Lower lobe of right lung (tissue), 2 donors: ENCODE results near the gene GLT6D1. TPM values are rescaled to one million over a fixed set of nuclear protein-coding genes. Genes with fewer than 3 reads are reported as not detected.

Experiments
- ATAC-seq, 2 donors: fragments of 200-7000 bp; cut with Tn5 transposase; one replicate each; pipeline ENCODE4 v1.9.1; 2020 to 2022; ENCODE audit warnings: mild to moderate bottlenecking in 2 of 2, moderate library complexity in 2 of 2
- DNase-seq: peaks from one replicate; pipeline ENCODE4 v3.0.0-alpha.2; 2020
- H3K27ac ChIP-seq: fragments of 200-600 bp; one replicate; pipeline ENCODE4 v1.8.0; 2022
- H3K27me3 ChIP-seq: fragments of 200-600 bp; one replicate; pipeline ENCODE4 v1.8.0; 2022; ENCODE audit warnings: low read depth
- H3K36me3 ChIP-seq: fragments of 200-600 bp; one replicate; pipeline ENCODE4 v1.8.0; 2022; ENCODE audit warnings: mild to moderate bottlenecking
- H3K4me1 ChIP-seq: fragments of 200-600 bp; one replicate; pipeline ENCODE4 v1.8.0; 2022
- H3K4me3 ChIP-seq: fragments of 200-600 bp; one replicate; pipeline ENCODE4 v1.8.0; 2022; ENCODE audit warnings: mild to moderate bottlenecking
- H3K9me3 ChIP-seq: fragments of 200-600 bp; one replicate; pipeline ENCODE4 v1.8.0; 2022
- intact Hi-C: fragments of 100-400 bp; cut with DNase I; formaldehyde crosslinking; loops from one replicate; pipeline ENCODE4 v1.11.0; 2022
- total RNA-seq: library from RNA; stranded (reverse); fragmentation: NEBNext Ultra II Directional; extraction: Animal tissue kit (Norgen Biotek cat#: 25700); gene quantifications from one replicate; pipeline ENCODE4 v1.2.1, GENCODE V29; 2021
- TF ChIP-seq, protein P1 (sequence below): fragments of 200-600 bp; IDR thresholded peaks from one replicate; pipeline ENCODE4 v1.8.0; 2022; ENCODE audit warnings: antibody characterized with exemption, mild to moderate bottlenecking
- donor health status: DM: no; HTN: yes; CAD: no; lungs with severe emphysema.

GLT6D1 gene
- total RNA-seq, 1 donor from 2014 or later: not detected

GRCh38 chr9:135664266-135664665, 24.9 kb upstream of the GLT6D1 start:
- Histone ChIP-seq H3K27ac (no peak overlapping the region), H3K9me3 (no peaks in the 10 kb centered on the region), H3K27me3 (peaks cover 18% of the 10 kb centered on the region), H3K36me3 (no peaks in the 10 kb centered on the region), H3K4me1 (no peaks in the 10 kb centered on the region), H3K4me3 (no peak overlapping the region)
- no peak for DNase-seq
- no peak for ATAC-seq
- intact Hi-C loops: no loop called here
- TF ChIP-seq, protein P1, sequence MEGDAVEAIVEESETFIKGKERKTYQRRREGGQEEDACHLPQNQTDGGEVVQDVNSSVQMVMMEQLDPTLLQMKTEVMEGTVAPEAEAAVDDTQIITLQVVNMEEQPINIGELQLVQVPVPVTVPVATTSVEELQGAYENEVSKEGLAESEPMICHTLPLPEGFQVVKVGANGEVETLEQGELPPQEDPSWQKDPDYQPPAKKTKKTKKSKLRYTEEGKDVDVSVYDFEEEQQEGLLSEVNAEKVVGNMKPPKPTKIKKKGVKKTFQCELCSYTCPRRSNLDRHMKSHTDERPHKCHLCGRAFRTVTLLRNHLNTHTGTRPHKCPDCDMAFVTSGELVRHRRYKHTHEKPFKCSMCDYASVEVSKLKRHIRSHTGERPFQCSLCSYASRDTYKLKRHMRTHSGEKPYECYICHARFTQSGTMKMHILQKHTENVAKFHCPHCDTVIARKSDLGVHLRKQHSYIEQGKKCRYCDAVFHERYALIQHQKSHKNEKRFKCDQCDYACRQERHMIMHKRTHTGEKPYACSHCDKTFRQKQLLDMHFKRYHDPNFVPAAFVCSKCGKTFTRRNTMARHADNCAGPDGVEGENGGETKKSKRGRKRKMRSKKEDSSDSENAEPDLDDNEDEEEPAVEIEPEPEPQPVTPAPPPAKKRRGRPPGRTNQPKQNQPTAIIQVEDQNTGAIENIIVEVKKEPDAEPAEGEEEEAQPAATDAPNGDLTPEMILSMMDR: no peak

GRCh38 chr9:135663857-135664256, 24.5 kb upstream of the GLT6D1 start:
- no peaks in the 10 kb centered on the region for H3K36me3 ChIP-seq
- H3K4me3 ChIP-seq: no peak overlapping the region
- TF ChIP-seq, protein P1: no peak
- H3K27me3 ChIP-seq: peaks cover 18% of the 10 kb centered on the region
- intact Hi-C loops: no loop called here
- no peak overlapping the region for H3K27ac ChIP-seq
- H3K4me1 ChIP-seq: no peaks in the 10 kb centered on the region
- ATAC-seq: no peak
- H3K9me3 ChIP-seq: no peaks in the 10 kb centered on the region
- no peak for DNase-seq

GRCh38 chr9:135663451-135663770, 24.1 kb upstream of the GLT6D1 start:
- Histone ChIP-seq H3K4me1 (no peaks in the 10 kb centered on the region), H3K27ac (no peak overlapping the region), H3K4me3 (no peak overlapping the region), H3K27me3 (peaks cover 18% of the 10 kb centered on the region), H3K36me3 (no peaks in the 10 kb centered on the region), H3K9me3 (no peaks in the 10 kb centered on the region)
- DNase-seq (no peak), ATAC-seq (no peak)
- intact Hi-C loops: no loop called here
- TF ChIP-seq, protein P1: no peak

GRCh38 chr9:135662758-135663450, 23.6 kb upstream of the GLT6D1 start, which contains the start of gene LCN9:
TSS of gene LCN9 (plus strand) at chr9:135663309. CDS start at chr9:135663322, 13 bp downstream.
- ATAC-seq (no peak), DNase-seq (no peak)
- intact Hi-C loops: no loop called here
- Histone ChIP-seq H3K36me3 (no peaks in the 10 kb centered on the region), H3K4me1 (no peaks in the 10 kb centered on the region), H3K27ac (no peak within 1 kb of the TSS), H3K27me3 (peaks cover 18% of the 10 kb centered on the region), H3K9me3 (no peaks in the 10 kb centered on the region), H3K4me3 (no peak within 1 kb of the TSS)
- TF ChIP-seq, protein P1: no peak

- TF ChIP-seq, protein P1: no peak
- H3K27me3 ChIP-seq: peaks cover 18% of the 10 kb centered on the region
Observed at GRCh38 chr9:135661816-135662560, 22.6 kb upstream of the GLT6D1 start.

More at GRCh38 chr9:135661816-135662560, 22.6 kb upstream of the GLT6D1 start:
- H3K27ac ChIP-seq: no peak overlapping the region
- H3K9me3 ChIP-seq: no peaks in the 10 kb centered on the region
- no peak overlapping the region for H3K4me3 ChIP-seq
- H3K36me3 ChIP-seq: no peaks in the 10 kb centered on the region
- DNase-seq: no peak
- ATAC-seq: no peak
- no peaks in the 10 kb centered on the region for H3K4me1 ChIP-seq
- intact Hi-C loops: no loop called here
